ENCODE data around the gene IFNL4. TPM values are rescaled to one million over a fixed set of nuclear protein-coding genes. Genes with fewer than 3 reads are reported as not detected.

Gene IFNL4
- not detected for total RNA-seq

DNA sequence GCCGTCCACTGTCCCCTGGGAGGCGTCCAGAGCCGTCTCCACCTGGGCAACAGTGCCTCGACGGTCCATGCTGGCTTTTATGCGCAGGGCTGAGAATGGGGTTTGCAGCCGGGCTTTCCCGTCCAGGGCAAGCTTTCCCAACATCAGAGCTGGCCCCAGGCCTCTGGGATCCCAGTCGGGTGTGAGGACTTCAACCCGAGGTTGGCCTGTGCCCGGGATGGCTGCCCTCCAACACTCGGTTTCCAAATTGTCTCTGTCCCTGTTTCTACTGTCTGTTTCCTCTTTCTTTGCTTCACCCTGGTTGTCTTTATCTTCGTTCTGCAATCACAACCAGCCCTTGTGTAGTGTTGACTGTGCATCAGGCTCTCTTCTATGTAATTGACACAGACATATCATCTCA, at the start of gene IFNL4:
Gene IFNL4 (minus strand): TSS at position 51 of the 400 bp plus-strand sequence.
- TF ChIP-seq, protein P1, sequence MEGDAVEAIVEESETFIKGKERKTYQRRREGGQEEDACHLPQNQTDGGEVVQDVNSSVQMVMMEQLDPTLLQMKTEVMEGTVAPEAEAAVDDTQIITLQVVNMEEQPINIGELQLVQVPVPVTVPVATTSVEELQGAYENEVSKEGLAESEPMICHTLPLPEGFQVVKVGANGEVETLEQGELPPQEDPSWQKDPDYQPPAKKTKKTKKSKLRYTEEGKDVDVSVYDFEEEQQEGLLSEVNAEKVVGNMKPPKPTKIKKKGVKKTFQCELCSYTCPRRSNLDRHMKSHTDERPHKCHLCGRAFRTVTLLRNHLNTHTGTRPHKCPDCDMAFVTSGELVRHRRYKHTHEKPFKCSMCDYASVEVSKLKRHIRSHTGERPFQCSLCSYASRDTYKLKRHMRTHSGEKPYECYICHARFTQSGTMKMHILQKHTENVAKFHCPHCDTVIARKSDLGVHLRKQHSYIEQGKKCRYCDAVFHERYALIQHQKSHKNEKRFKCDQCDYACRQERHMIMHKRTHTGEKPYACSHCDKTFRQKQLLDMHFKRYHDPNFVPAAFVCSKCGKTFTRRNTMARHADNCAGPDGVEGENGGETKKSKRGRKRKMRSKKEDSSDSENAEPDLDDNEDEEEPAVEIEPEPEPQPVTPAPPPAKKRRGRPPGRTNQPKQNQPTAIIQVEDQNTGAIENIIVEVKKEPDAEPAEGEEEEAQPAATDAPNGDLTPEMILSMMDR (IDR thresholded peaks at IDR 0.05), result no peak
- Histone ChIP-seq H3K4me3 (peak within 1 kb of the TSS; percentile 41), H3K36me3 (no peaks in the 10 kb centered on the region), H3K27ac (no peak within 1 kb of the TSS), H3K27me3 (replicated peaks; ENCODE audit: insufficient read depth) (peaks cover 5% of the 10 kb centered on the region), H3K9me3 (no peaks in the 10 kb centered on the region), H3K4me1 (ENCODE audit: control insufficient read depth in 1 of 2, low read depth in 2 of 2) (peaks cover 0 to 10% of the 10 kb centered on the region in 2 donors)
- DNase-seq (ENCODE audit: low spot score) (no peak), ATAC-seq (ENCODE audit: insufficient number of reproducible peaks, low FRiP score, low read depth) (no peak)

DNA sequence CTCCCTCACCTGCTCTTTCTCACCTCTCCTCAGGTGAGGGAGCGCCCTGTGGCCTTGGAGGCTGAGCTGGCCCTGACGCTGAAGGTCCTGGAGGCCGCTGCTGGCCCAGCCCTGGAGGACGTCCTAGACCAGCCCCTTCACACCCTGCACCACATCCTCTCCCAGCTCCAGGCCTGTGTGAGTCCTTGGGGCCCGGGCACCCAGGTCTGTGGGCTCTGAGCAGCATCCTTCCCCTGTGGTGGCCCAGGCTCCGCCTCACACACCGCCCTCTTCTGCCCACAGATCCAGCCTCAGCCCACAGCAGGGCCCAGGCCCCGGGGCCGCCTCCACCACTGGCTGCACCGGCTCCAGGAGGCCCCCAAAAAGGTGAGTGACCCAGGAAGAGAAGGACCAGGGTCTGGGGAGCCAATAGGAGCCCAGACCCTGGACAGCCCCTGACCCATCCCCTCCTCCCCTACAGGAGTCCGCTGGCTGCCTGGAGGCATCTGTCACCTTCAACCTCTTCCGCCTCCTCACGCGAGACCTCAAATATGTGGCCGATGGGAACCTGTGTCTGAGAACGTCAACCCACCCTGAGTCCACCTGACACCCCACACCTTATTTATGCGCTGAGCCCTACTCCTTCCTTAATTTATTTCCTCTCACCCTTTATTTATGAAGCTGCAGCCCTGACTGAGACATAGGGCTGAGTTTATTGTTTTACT, 49.4 kb upstream of the IFNL4 start:
- Histone ChIP-seq H3K36me3 (no peaks in the 10 kb centered on the region), H3K27me3 (replicated peaks; ENCODE audit: insufficient read depth) (no peaks in the 10 kb centered on the region), H3K27ac (no peak overlapping the region), H3K4me3 (no peak overlapping the region), H3K9me3 (no peaks in the 10 kb centered on the region), H3K4me1 (ENCODE audit: control insufficient read depth in 1 of 2, low read depth in 2 of 2) (no peaks in the 10 kb centered on the region)
- DNase-seq (ENCODE audit: low spot score), result no peak
- no peak for ATAC-seq (ENCODE audit: insufficient number of reproducible peaks, low FRiP score, low read depth)
- TF ChIP-seq, protein P1 (IDR thresholded peaks at IDR 0.05), result no peak

DNA sequence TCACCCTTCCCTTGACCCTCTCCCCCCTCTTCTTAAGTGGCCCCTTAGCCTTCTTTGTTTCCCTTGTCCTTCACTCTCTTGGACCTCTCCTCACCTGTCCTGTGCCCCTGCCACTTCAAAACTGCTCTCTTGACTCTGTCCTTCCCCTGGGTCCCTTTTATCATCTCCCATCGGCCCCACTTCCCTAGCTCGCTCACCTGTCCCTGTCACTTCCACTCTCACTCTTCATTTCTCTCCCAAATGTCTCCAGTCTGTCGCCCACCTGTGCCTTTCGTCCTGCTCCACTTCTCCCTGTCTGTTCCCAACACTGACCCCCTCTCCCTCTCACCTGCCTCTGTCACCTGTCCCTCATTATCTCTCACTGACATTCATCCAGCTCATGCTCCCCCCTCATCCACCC, 48.2 kb upstream of the IFNL4 start:
- TF ChIP-seq, protein P1 (IDR thresholded peaks at IDR 0.05), result no peak
- H3K9me3 ChIP-seq, result no peaks in the 10 kb centered on the region
- no peak for DNase-seq (ENCODE audit: low spot score)
- H3K36me3 ChIP-seq, result no peaks in the 10 kb centered on the region
- no peak overlapping the region for H3K27ac ChIP-seq
- H3K4me1 ChIP-seq (ENCODE audit: control insufficient read depth in 1 of 2, low read depth in 2 of 2), result no peaks in the 10 kb centered on the region
- ATAC-seq (ENCODE audit: insufficient number of reproducible peaks, low FRiP score, low read depth), result no peak
- H3K27me3 ChIP-seq (replicated peaks; ENCODE audit: insufficient read depth), result no peaks in the 10 kb centered on the region
- no peak overlapping the region for H3K4me3 ChIP-seq

DNA sequence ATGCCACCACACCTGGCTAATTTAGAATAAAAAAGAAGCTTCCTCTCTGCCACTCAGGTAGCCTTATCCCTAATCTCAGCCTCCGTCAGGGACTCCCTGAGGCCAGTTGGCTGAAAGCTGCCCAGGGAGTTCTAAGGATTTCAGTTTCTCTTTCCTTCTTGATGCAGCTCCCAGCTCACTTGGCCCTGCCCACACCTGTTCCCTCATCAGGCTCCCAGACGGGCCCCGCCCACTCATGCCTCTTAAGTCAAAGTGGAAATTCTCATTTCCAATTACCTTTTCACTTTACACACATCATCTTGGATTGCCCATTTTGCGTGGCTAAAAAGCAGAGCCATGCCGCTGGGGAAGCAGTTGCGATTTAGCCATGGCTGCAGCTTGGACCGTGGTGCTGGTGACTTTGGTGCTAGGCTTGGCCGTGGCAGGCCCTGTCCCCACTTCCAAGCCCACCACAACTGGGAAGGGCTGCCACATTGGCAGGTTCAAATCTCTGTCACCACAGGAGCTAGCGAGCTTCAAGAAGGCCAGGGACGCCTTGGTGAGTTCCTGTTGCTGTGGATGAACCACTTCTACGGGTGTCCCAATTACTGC, 47.5 kb upstream of the IFNL4 start, which contains the start of gene IFNL1:
Gene IFNL1 (plus strand): TSS at position 353 of the 591 bp plus-strand sequence. CDS start 15 bp downstream, at position 368.
- no peak for ATAC-seq (ENCODE audit: insufficient number of reproducible peaks, low FRiP score, low read depth)
- Histone ChIP-seq H3K4me3 (no peak within 1 kb of the TSS), H3K9me3 (no peaks in the 10 kb centered on the region), H3K27ac (no peak within 1 kb of the TSS), H3K4me1 (ENCODE audit: control insufficient read depth in 1 of 2, low read depth in 2 of 2) (no peaks in the 10 kb centered on the region), H3K36me3 (no peaks in the 10 kb centered on the region), H3K27me3 (replicated peaks; ENCODE audit: insufficient read depth) (no peaks in the 10 kb centered on the region)
- TF ChIP-seq, protein P1 (IDR thresholded peaks at IDR 0.05), result no peak
- no peak for DNase-seq (ENCODE audit: low spot score)

DNA sequence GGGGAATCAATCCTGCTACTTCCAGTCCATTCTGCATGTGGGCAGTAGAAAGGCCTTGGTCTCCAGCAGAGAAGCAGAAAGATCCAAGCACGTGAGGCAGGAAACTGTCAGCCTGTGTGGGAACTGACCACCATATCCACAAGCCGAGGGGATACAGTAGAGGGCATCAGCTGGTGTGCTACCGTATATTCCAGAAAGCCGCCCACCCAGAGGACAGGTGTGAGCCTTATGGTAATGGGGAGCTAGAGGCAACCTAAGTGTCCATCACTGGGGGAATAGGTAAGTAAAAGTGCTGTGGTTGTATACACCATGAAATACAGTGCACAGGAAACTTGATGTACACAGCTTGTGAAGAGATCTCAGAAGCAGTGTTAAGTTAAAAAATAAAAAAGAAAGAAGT, 44.7 kb upstream of the IFNL4 start:
- H3K4me3 ChIP-seq, result no peak overlapping the region
- no peaks in the 10 kb centered on the region for H3K27me3 ChIP-seq (replicated peaks; ENCODE audit: insufficient read depth)
- ATAC-seq (ENCODE audit: insufficient number of reproducible peaks, low FRiP score, low read depth) (no peak), DNase-seq (ENCODE audit: low spot score) (no peak)
- H3K9me3 ChIP-seq, result no peaks in the 10 kb centered on the region
- no peaks in the 10 kb centered on the region for H3K36me3 ChIP-seq
- H3K27ac ChIP-seq, result no peak overlapping the region
- TF ChIP-seq, protein P1 (IDR thresholded peaks at IDR 0.05), result no peak
- H3K4me1 ChIP-seq (ENCODE audit: control insufficient read depth in 1 of 2, low read depth in 2 of 2), result no peaks in the 10 kb centered on the region
